ENCODE data around the gene NINJ2. TPM values are rescaled to one million over a fixed set of nuclear protein-coding genes. Genes with fewer than 3 reads are reported as not detected.
"Not testable (repeated sequence)": the region's sequence is repeated elsewhere in the genome, so short reads cannot be mapped to it uniquely, and the experiment has no call there.

NINJ2 gene
- total RNA-seq, 4 donors from 2014 or later = 0.49 to 7.2 (median 2.0) TPM

GRCh38 chr12:630656-631632 is 32.3 kb downstream of the NINJ2 start:
- peak overlapping the region in 2 of 3 donors; percentile 64 to 91 for H3K27ac ChIP-seq
- H3K9me3 ChIP-seq = no peaks in the 10 kb centered on the region
- no peak overlapping the region for H3K4me3 ChIP-seq (replicated peaks in 1 of 3)
- WGBS, 2 donors = 80% methylated on average over 44 to 45 of the region's 45 CpGs
- intact Hi-C loops (cut with DNase I) = no loop called here
- H3K27me3 ChIP-seq = no peaks in the 10 kb centered on the region
- H3K36me3 ChIP-seq = no peaks in the 10 kb centered on the region
- H3K4me1 ChIP-seq = peaks cover 26 to 29% of the 10 kb centered on the region in 2 donors
- no peak for DNase-seq
- TF ChIP-seq CTCF (IDR thresholded peaks at IDR 0.05) (no peak), POLR2A (IDR thresholded peaks at IDR 0.05) (no peak)

- intact Hi-C loops (cut with DNase I); H3K4me3 ChIP-seq (replicated peaks in 1 of 3); H3K9me3 ChIP-seq; H3K36me3 ChIP-seq; DNase-seq; H3K27me3 ChIP-seq; H3K27ac ChIP-seq: not testable (repeated sequence)
- 91 to 97% methylated on average over 1 of the region's 1 CpG for WGBS, 2 donors
- peaks cover 23 to 26% of the 10 kb centered on the region in 2 donors for H3K4me1 ChIP-seq
These were observed 34.5 kb downstream of the NINJ2 start for GRCh38 chr12:628742-629078.

- no peak for DNase-seq
- TF ChIP-seq POLR2A (IDR thresholded peaks at IDR 0.05) = no peak
- no peak for TF ChIP-seq CTCF (IDR thresholded peaks at IDR 0.05)
- Histone ChIP-seq H3K27me3 (no peaks in the 10 kb centered on the region), H3K36me3 (no peaks in the 10 kb centered on the region), H3K4me3 (replicated peaks in 1 of 3) (no peak overlapping the region), H3K4me1 (peaks cover 17 to 20% of the 10 kb centered on the region in 2 donors), H3K9me3 (no peaks in the 10 kb centered on the region), H3K27ac (peak overlapping the region in 1 of 3 donors; percentile 4)
- intact Hi-C loops (cut with DNase I) = no loop called here
- WGBS, 2 donors = 82 to 86% methylated on average over 12 to 13 of the region's 13 CpGs
These were observed 35.1 kb downstream of the NINJ2 start for GRCh38 chr12:627863-628741.

DNA sequence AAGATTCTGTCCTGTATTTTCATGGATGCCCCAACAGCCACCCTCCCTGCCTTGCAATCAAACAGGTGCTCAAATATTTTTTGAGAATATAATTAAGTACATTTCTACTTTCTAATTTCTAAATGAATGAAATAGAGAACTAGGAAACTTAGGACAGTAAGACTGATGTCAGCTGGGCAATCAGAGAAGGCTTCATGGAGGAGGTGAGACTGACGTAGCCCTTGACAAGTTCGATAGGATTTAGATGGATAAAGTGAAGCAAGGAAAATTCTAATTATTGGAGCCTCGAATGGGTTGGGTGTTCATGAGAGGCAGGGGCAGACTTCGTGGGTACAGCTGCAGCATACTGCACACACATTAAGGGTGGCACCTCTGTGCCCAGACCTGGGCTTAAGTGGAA is 36.0 kb downstream of the NINJ2 start:
- H3K36me3 ChIP-seq = no peaks in the 10 kb centered on the region
- no peaks in the 10 kb centered on the region for H3K27me3 ChIP-seq
- DNase-seq = no peak
- 95 to 96% methylated on average over 4 of the region's 4 CpGs for WGBS, 2 donors
- peaks cover 8 to 12% of the 10 kb centered on the region in 2 donors for H3K4me1 ChIP-seq
- intact Hi-C loops (cut with DNase I) = no loop called here
- no peak for TF ChIP-seq CTCF (IDR thresholded peaks at IDR 0.05)
- no peak overlapping the region for H3K4me3 ChIP-seq (replicated peaks in 1 of 3)
- H3K27ac ChIP-seq = no peak overlapping the region
- no peaks in the 10 kb centered on the region for H3K9me3 ChIP-seq

- DNase-seq = no peak
- 94 to 95% methylated on average over 3 of the region's 3 CpGs for WGBS, 2 donors
- no peak overlapping the region for H3K27ac ChIP-seq
- no peak overlapping the region for H3K4me3 ChIP-seq (replicated peaks in 1 of 3)
- H3K27me3 ChIP-seq = no peaks in the 10 kb centered on the region
- intact Hi-C loops (cut with DNase I) = no loop called here
- H3K36me3 ChIP-seq = no peaks in the 10 kb centered on the region
- no peaks in the 10 kb centered on the region for H3K9me3 ChIP-seq
- H3K4me1 ChIP-seq = peaks cover 0 to 2% of the 10 kb centered on the region in 2 donors
- TF ChIP-seq CTCF (IDR thresholded peaks at IDR 0.05) (no peak), POLR2A (IDR thresholded peaks at IDR 0.05) (no peak)
These were observed 37.2 kb downstream of the NINJ2 start for GRCh38 chr12:625998-626397.
